HFFc6 (cell line): ENCODE results near the gene POPDC3. TPM values are rescaled to one million over a fixed set of nuclear protein-coding genes. Genes with fewer than 3 reads are reported as not detected.

Source experiments
- DNase-seq: peaks from one replicate; pipeline ENCODE4 v3.0.0-alpha.2; 2018
- H3K27ac Mint-ChIP-seq: 2 replicates; pipeline ENCODE4 v1.8.0; 2020; ENCODE audit warnings: mild to moderate bottlenecking, mixed read lengths
- H3K27me3 Mint-ChIP-seq: 2 replicates; pipeline ENCODE4 v1.8.0; 2021; ENCODE audit warnings: mild to moderate bottlenecking, moderate library complexity, mixed read lengths; ENCODE audit not compliant: insufficient read depth
- H3K36me3 Mint-ChIP-seq: 2 replicates; pipeline ENCODE4 v1.8.0; 2021; ENCODE audit warnings: low read depth, mixed read lengths
- H3K4me1 Mint-ChIP-seq: 2 replicates; pipeline ENCODE4 v1.8.0; 2020; ENCODE audit warnings: low read depth, mixed read lengths
- H3K4me3 Mint-ChIP-seq: 2 replicates; pipeline ENCODE4 v1.8.0; 2020; ENCODE audit warnings: mild to moderate bottlenecking, moderate library complexity, mixed read lengths
- H3K9me3 Mint-ChIP-seq: 2 replicates; pipeline ENCODE4 v1.8.0; 2020; ENCODE audit warnings: mild to moderate bottlenecking, mixed read lengths
- total RNA-seq, 6 experiments: library from RNA; stranded (reverse); fragmentation: NEBNext Ultra II Directional; extraction: Animal tissue kit (Norgen Biotek cat#: 25700); gene quantifications; 2 replicates in 1 of 6; 3 replicates in 5 of 6; pipeline ENCODE4 v1.2.3, GENCODE V29; 2021
- TF ChIP-seq, protein P1 (sequence below): fragments of 200-600 bp; sonication (generic); IDR thresholded peaks from 2 replicates; pipeline ENCODE4 v1.5.0; 2021; ENCODE audit warnings: antibody characterized with exemption, mild to moderate bottlenecking

Gene POPDC3
- total RNA-seq, 6 experiments from 2014 or later: 15.4 to 24.1 (median 21.2) TPM

DNA sequence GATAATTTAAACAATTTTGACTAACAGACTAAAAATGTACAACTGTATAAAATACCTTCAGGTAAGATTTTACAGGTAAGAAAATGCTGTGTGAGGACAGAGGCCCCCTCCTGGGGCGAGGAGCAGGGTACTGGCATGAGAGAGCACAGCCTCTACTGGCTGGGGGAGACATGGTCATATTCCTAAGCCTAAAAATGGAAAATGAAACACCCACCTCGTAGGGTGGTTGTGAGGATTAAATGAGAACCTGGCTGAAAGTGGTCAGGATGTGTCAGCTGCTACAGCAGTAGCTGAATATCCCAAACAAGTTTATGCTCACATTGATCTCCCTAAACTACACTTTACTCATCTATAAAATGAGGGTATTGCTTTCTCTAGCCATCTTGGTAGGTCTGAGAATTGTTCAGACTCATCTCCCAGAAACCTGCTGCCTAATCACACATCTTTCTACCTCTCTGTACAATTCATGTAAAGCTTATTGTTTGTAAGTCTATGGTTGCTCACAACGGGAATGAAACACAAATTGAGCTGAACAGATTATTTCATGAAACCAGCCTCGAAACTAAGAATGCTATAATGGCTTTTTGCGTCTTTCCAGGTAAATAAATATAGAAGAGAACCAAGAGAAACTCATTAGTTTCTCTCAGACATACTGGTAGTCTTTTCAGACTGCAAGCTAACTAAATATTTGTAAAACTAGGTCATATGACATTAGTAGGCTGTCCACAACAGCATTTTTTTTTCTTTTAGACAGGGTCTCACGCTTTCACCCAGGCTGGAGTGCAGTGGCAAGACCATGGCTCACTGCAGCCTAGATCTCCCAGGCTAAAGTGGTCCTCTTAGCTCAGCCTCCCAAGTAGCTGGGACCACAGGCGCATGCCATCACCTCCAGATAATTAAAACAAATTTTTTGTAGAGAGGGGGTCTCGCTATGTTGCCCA, 69.6 kb downstream of the POPDC3 start:
- TF ChIP-seq, protein P1, sequence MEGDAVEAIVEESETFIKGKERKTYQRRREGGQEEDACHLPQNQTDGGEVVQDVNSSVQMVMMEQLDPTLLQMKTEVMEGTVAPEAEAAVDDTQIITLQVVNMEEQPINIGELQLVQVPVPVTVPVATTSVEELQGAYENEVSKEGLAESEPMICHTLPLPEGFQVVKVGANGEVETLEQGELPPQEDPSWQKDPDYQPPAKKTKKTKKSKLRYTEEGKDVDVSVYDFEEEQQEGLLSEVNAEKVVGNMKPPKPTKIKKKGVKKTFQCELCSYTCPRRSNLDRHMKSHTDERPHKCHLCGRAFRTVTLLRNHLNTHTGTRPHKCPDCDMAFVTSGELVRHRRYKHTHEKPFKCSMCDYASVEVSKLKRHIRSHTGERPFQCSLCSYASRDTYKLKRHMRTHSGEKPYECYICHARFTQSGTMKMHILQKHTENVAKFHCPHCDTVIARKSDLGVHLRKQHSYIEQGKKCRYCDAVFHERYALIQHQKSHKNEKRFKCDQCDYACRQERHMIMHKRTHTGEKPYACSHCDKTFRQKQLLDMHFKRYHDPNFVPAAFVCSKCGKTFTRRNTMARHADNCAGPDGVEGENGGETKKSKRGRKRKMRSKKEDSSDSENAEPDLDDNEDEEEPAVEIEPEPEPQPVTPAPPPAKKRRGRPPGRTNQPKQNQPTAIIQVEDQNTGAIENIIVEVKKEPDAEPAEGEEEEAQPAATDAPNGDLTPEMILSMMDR: no peak
- Mint-ChIP-seq H3K27ac (no peak overlapping the region), H3K9me3 (no peaks in the 10 kb centered on the region), H3K27me3 (peaks cover 2% of the 10 kb centered on the region; the same call in 1 of the 2 replicates), H3K4me3 (no peak overlapping the region), H3K36me3 (no peaks in the 10 kb centered on the region), H3K4me1 (no peaks in the 10 kb centered on the region)
- no peak for DNase-seq

DNA sequence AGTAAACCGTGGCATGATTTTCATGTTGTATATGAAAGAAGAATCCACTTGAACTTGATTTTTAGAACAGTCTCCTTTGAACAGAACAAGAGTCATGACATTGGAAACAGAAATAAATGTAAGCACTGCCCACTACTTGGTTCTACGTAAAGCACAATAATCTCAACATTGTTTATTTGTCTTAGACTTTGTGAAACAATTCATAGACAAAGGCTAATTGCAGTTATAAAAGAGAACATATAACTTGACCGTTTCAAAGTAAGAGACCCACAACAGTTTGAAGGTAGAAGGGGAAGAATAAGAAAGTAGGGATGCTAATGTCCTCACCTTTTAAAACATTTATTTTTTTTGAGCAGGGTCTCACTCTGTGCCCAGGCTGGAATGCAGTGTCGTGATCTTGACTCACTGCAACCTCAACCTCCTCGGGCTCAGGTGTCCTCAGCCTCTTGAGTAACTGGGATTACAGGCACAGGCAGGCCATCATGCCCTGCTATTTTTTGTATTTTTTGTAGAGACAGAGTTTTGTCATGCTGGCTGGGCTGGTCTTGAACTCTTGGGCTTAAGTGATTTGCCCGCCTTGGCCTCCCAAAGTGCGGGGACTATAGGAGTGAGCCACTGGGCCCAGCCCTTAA, 71.1 kb downstream of the POPDC3 start:
- Mint-ChIP-seq H3K27ac (no peak overlapping the region), H3K4me1 (no peaks in the 10 kb centered on the region), H3K4me3 (no peak overlapping the region), H3K9me3 (no peaks in the 10 kb centered on the region), H3K27me3 (peaks cover 2% of the 10 kb centered on the region), H3K36me3 (no peaks in the 10 kb centered on the region)
- no peak for DNase-seq
- TF ChIP-seq, protein P1: no peak

Other genes with a start within 250 kb of the POPDC3 start
- not detected for gene LIN28B, start 222.9 kb downstream of the POPDC3 start, total RNA-seq
- gene PREP, start 223.1 kb upstream of the POPDC3 start, total RNA-seq: 10 to 100 TPM; 35.4 to 42.1 (median 36.8) TPM